ENCODE results near the gene UGT1A6.

- TF ChIP-seq CTCF (conservative IDR thresholded peaks at IDR 0.05; ENCODE audit: low read depth, low read length), result no peak
- TF ChIP-seq EZH2phosphoT487 (IDR thresholded peaks at IDR 0.05; ENCODE audit: borderline replicate concordance, low read length), result no peak
Measured at GRCh38 chr2:233799087-233799665, 106.5 kb downstream of the UGT1A6 start.

Data from PC-3 (cell line).